SK-N-SH (cell line): ENCODE measurements around the gene PNPLA5.

Source experiments
- EZH2phosphoT487 ChIP-seq: fragments of 200-600 bp; sonication (generic); IDR thresholded peaks from 2 replicates; pipeline ENCODE4 v1.6.1; 2017; ENCODE audit warnings: low read depth, mixed run types, mild to moderate bottlenecking, antibody characterized with exemption, moderate library complexity, borderline replicate concordance
- POLR2AphosphoS5 ChIP-seq: IDR thresholded peaks from 2 replicates; pipeline ENCODE4 v1.6.1; 2012; ENCODE audit warnings: low read depth, low read length
- RCOR1 ChIP-seq: fragments of 150-350 bp; IDR thresholded peaks from 2 replicates; pipeline ENCODE4 v1.6.1; 2017; ENCODE audit warnings: antibody characterized with exemption, low read length

DNA sequence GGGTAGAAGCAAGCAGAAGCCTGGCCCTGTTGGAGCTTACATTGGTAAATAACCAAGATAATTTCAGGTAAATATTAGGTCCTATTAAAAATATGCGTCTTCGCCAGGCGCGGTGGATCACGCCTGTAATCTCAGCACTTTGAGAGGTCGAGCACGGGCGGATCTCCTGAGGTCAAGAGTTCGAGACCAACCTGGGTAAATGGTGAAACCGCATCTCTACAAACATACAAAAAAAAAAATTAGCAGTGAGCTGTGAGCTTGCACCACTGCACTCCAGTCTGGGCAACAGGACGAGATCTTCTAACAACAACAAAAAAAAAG lies 29.0 kb downstream of the PNPLA5 start:
- TF ChIP-seq RCOR1: no peak
- TF ChIP-seq POLR2AphosphoS5: no peak
- TF ChIP-seq EZH2phosphoT487: no peak
